Endothelial cell of umbilical vein (primary cell): ENCODE data around the gene ADAMTS14. TPM values are rescaled to one million over a fixed set of nuclear protein-coding genes. Genes with fewer than 3 reads are reported as not detected.

Experiments
- BruUV-seq: library from RNA; stranded (reverse); fragments of 400-500 nt; replicated peaks from 2 replicates; lab custom pipeline; 2021; lab: Mats Ljungman, UMichigan
- CTCF ChIA-PET: fragments of 300-600, 350-600 bp; sonication (Branson Sonifier 250); formaldehyde crosslinking; loops from one replicate; lab custom pipeline; 2021; ENCODE audit warnings: antibody characterized with exemption, inconsistent platforms; lab: Charles Lee
- POLR2A ChIA-PET: fragments of 300-600, 350-600 bp; sonication (Branson Sonifier 250); formaldehyde crosslinking; loops from one replicate; lab custom pipeline; 2021; ENCODE audit warnings: antibody characterized with exemption, inconsistent platforms; lab: Charles Lee
- DNase-seq: peaks from one replicate; pipeline ENCODE4 v3.0.0-alpha.2; 2011; ENCODE audit warnings: low read depth, low spot score
- FAIRE-seq: peaks from 2 replicates; lab custom pipeline; 2011; peaks lifted over from hg19 to GRCh38; lab: Jason Lieb, UNC
- H2AFZ ChIP-seq: 2 replicates; pipeline ENCODE4 v1.6.0; 2012; ENCODE audit warnings: low read depth, low read length, control low read depth, inconsistent platforms
- H3K27ac ChIP-seq: 2 replicates; pipeline ENCODE4 v1.5.1; 2011; ENCODE audit warnings: low read depth, mild to moderate bottlenecking, control low read depth, low read length, moderate library complexity; ENCODE audit not compliant: insufficient read depth
- H3K27me3 ChIP-seq, 2 experiments: 2 replicates each; pipeline versions ENCODE4 v1.6.0 to v1.6.1; 2011; ENCODE audit warnings: low read length in 2 of 2, mixed read lengths in 1 of 2; ENCODE audit not compliant: control insufficient read depth in 2 of 2, insufficient read depth in 2 of 2
- H3K36me3 ChIP-seq, 2 experiments: 2 replicates in 1 of 2; 3 replicates in 1 of 2; pipeline ENCODE4 v1.5.1; 2011; ENCODE audit warnings: low read length in 2 of 2, mild to moderate bottlenecking in 1 of 2, moderate library complexity in 1 of 2; ENCODE audit not compliant: control insufficient read depth in 2 of 2, insufficient read depth in 2 of 2; ENCODE audit errors: extremely low read depth in 1 of 2
- H3K4me1 ChIP-seq: 3 replicates; pipeline ENCODE4 v1.5.1; 2011; ENCODE audit warnings: mild to moderate bottlenecking, low read length; ENCODE audit not compliant: control insufficient read depth, insufficient read depth; ENCODE audit errors: extremely low read depth
- H3K4me2 ChIP-seq: 2 replicates; pipeline ENCODE4 v1.6.1; 2011; ENCODE audit warnings: low read length, control low read depth, mixed read lengths; ENCODE audit not compliant: insufficient read depth
- H3K4me3 ChIP-seq, 3 experiments: fragments of 200-600 bp in 1 of 3; sonication (generic), shearing (Covaris generic) in 1 of 3; replicated peaks in 1 of 3; 2 replicates each; pipeline ENCODE4 v1.5.1; 2011 to 2016; ENCODE audit warnings: control low read depth in 3 of 3, low read length in 3 of 3, mild to moderate bottlenecking in 2 of 3, inconsistent platforms in 1 of 3, low read depth in 1 of 3, moderate library complexity in 1 of 3; ENCODE audit not compliant: insufficient read depth in 1 of 3
- H3K79me2 ChIP-seq: 2 replicates; pipeline ENCODE4 v1.6.0; 2012; ENCODE audit warnings: low read length, inconsistent platforms; ENCODE audit not compliant: control insufficient read depth, insufficient read depth
- H3K9ac ChIP-seq: replicated peaks from 2 replicates; pipeline ENCODE3; 2011; ENCODE audit warnings: low read length, control low read depth; ENCODE audit not compliant: insufficient read depth; ENCODE audit errors: extremely low read depth
- H3K9me1 ChIP-seq: replicated peaks from 3 replicates; pipeline ENCODE4 v1.6.0; 2011; ENCODE audit warnings: mild to moderate bottlenecking, low read length; ENCODE audit not compliant: control insufficient read depth, insufficient read depth; ENCODE audit errors: extremely low read depth
- H3K9me3 ChIP-seq: replicated peaks from 2 replicates; pipeline ENCODE4 v1.5.1; 2012; ENCODE audit warnings: low read length, inconsistent platforms; ENCODE audit not compliant: control insufficient read depth, insufficient read depth
- H4K20me1 ChIP-seq: replicated peaks from 2 replicates; pipeline ENCODE3; 2011; ENCODE audit warnings: mild to moderate bottlenecking, low read length; ENCODE audit not compliant: control insufficient read depth, insufficient read depth; ENCODE audit errors: extremely low read depth
- EZH2 ChIP-seq: IDR thresholded peaks from 2 replicates; pipeline ENCODE4 v1.6.1; 2012; ENCODE audit warnings: borderline replicate concordance, low read depth, mild to moderate bottlenecking, moderate library complexity, low read length, inconsistent platforms; ENCODE audit not compliant: severe bottlenecking
- FOS ChIP-seq: IDR thresholded peaks from 2 replicates; pipeline ENCODE4 v1.6.1; 2011; ENCODE audit warnings: mild to moderate bottlenecking, low read length, moderate library complexity, borderline replicate concordance; ENCODE audit not compliant: insufficient read depth
- GATA2 ChIP-seq: IDR thresholded peaks from 2 replicates; pipeline ENCODE4 v1.7.0; 2011; ENCODE audit warnings: low read depth, mild to moderate bottlenecking, moderate library complexity, mixed read lengths, low read length; ENCODE audit not compliant: insufficient read length, insufficient read depth
- JUN ChIP-seq: IDR thresholded peaks from 2 replicates; pipeline ENCODE4 v1.6.1; 2011; ENCODE audit warnings: borderline replicate concordance, low read depth; ENCODE audit not compliant: insufficient read length, insufficient read depth
- MYC ChIP-seq: IDR thresholded peaks from one replicate; pipeline ENCODE4 v1.6.1; 2011; ENCODE audit warnings: mild to moderate bottlenecking, low read depth, low read length
- POLR2A ChIP-seq: IDR thresholded peaks from 2 replicates; pipeline ENCODE4 v1.6.1; 2012; ENCODE audit warnings: low read depth, mild to moderate bottlenecking, control low read depth, low read length
- POLR2AphosphoS5 ChIP-seq: IDR thresholded peaks from 2 replicates; pipeline ENCODE4 v1.6.1; 2012; ENCODE audit warnings: low read depth, mild to moderate bottlenecking, control low read depth, low read length, moderate library complexity; ENCODE audit not compliant: insufficient read depth
- dilution Hi-C: fragments of 300-500 bp; cut with MboI; formaldehyde crosslinking; loops from one replicate; pipeline ENCODE4 v1.15.0; 2019; ENCODE audit warnings: low sequenced_read_pairs; ENCODE audit not compliant: extremely low pct_ligation_motif_present
- intact Hi-C: fragments of 100-400 bp; cut with micrococcal nuclease; formaldehyde crosslinking; loops from one replicate; pipeline ENCODE4 v1.10.0; 2022
- polyA plus RNA-seq, 4 experiments: library from polyadenylated mRNA; depleted of rRNA in 3 of 4; stranded (reverse) in 3 of 4; unstranded in 1 of 4; fragments of >200 nt; gene quantifications; 2 replicates each; pipeline versions ENCODE4 v1.2.1 to v1.2.3, GENCODE V29; 2011 to 2012; ENCODE audit warnings: missing spikeins in 1 of 4
- total RNA-seq: library from RNA; stranded (reverse); gene quantifications from 2 replicates; pipeline ENCODE4 v1.2.3, GENCODE V29; 2021
- TF ChIP-seq, protein P1 (sequence below): IDR thresholded peaks from 2 replicates; pipeline ENCODE4 v1.6.1; 2011; ENCODE audit not compliant: insufficient read depth, insufficient read length
- TF ChIP-seq, protein P2 (sequence below), 2 donors: IDR thresholded peaks; 1 replicate in 1 of 2; 2 replicates in 1 of 2; pipeline ENCODE4 v1.5.1; 2011; ENCODE audit warnings: low read length in 2 of 2, mild to moderate bottlenecking in 2 of 2, moderate library complexity in 2 of 2, control low read depth in 1 of 2, inconsistent platforms in 1 of 2, low read depth in 1 of 2; ENCODE audit not compliant: insufficient read depth in 1 of 2; ENCODE audit errors: extremely low read depth in 1 of 2

Gene ADAMTS14
- total and polyA plus RNA-seq, 2 donors (not counting 3 experiments of a cell fraction or from before 2014, with no cell fraction given) = not detected

DNA sequence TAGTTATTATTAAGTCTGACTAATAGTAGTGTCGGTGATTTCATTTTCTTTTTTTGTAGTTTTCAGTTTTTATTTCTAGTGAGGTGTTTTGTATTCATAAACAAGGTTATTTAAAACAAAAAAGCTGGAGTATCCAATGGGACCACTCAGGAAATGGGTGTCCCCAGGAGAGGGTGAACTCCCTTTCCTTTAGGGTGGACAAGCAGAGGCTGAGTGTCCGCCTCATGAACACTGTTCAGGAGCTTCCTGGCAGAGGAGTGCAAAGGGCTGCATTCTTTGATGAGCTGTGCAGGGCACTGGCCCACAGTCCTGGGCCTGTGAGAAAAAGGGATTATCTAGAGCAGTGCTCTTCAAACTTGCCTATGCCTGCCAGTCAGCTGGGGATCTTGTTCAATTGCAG lies 56.0 kb downstream of the ADAMTS14 start:
- no TSS peak for BruUV-seq
- no peaks in the 10 kb centered on the region for H3K9me1 ChIP-seq
- no peak for TF ChIP-seq POLR2AphosphoS5
- TF ChIP-seq, protein P1, sequence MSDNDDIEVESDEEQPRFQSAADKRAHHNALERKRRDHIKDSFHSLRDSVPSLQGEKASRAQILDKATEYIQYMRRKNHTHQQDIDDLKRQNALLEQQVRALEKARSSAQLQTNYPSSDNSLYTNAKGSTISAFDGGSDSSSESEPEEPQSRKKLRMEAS = no peak
- TF ChIP-seq, protein P2, sequence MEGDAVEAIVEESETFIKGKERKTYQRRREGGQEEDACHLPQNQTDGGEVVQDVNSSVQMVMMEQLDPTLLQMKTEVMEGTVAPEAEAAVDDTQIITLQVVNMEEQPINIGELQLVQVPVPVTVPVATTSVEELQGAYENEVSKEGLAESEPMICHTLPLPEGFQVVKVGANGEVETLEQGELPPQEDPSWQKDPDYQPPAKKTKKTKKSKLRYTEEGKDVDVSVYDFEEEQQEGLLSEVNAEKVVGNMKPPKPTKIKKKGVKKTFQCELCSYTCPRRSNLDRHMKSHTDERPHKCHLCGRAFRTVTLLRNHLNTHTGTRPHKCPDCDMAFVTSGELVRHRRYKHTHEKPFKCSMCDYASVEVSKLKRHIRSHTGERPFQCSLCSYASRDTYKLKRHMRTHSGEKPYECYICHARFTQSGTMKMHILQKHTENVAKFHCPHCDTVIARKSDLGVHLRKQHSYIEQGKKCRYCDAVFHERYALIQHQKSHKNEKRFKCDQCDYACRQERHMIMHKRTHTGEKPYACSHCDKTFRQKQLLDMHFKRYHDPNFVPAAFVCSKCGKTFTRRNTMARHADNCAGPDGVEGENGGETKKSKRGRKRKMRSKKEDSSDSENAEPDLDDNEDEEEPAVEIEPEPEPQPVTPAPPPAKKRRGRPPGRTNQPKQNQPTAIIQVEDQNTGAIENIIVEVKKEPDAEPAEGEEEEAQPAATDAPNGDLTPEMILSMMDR (IDR thresholded peaks at IDR 0.05; ENCODE audit: extremely low read depth in 1 of 2, insufficient read depth in 1 of 2, low read depth in 1 of 2, low read length in 2 of 2) = no peak
- TF ChIP-seq POLR2A = no peak
- no peak for TF ChIP-seq MYC
- TF ChIP-seq JUN = no peak
- no peak for TF ChIP-seq FOS
- no peak for TF ChIP-seq EZH2
- TF ChIP-seq GATA2 = no peak
- dilution Hi-C loops (no loop called here), intact Hi-C loops (loop anchor here (5.0 kb wide), 1 partner anchor 401 kb away; no protein-coding TSS in a partner anchor)
- H2AFZ ChIP-seq = no peak overlapping the region
- no peak overlapping the region for H3K4me3 ChIP-seq
- no peak overlapping the region for H3K4me2 ChIP-seq
- FAIRE-seq (no peak), DNase-seq (no peak)
- no peaks in the 10 kb centered on the region for H3K4me1 ChIP-seq
- POLR2A ChIA-PET = no interaction called here
- CTCF ChIA-PET = no interaction called here
- no peak overlapping the region for H3K9ac ChIP-seq
- no peaks in the 10 kb centered on the region for H3K79me2 ChIP-seq
- no peaks in the 10 kb centered on the region for H3K36me3 ChIP-seq
- no peak overlapping the region for H3K27ac ChIP-seq
- peaks cover 0 to 2% of the 10 kb centered on the region in 2 experiments for H3K27me3 ChIP-seq
- no peaks in the 10 kb centered on the region for H3K9me3 ChIP-seq
- H4K20me1 ChIP-seq = no peaks in the 10 kb centered on the region
